Raji (cell line): ENCODE results near the gene PLA2G2E.

Source experiments
- POLR2A ChIP-seq: IDR thresholded peaks from 2 replicates; pipeline ENCODE4 v1.6.1; 2011; ENCODE audit warnings: low read depth, low read length, control low read depth; ENCODE audit not compliant: insufficient read depth

Gene PLA2G2E, protein sequence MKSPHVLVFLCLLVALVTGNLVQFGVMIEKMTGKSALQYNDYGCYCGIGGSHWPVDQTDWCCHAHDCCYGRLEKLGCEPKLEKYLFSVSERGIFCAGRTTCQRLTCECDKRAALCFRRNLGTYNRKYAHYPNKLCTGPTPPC

DNA sequence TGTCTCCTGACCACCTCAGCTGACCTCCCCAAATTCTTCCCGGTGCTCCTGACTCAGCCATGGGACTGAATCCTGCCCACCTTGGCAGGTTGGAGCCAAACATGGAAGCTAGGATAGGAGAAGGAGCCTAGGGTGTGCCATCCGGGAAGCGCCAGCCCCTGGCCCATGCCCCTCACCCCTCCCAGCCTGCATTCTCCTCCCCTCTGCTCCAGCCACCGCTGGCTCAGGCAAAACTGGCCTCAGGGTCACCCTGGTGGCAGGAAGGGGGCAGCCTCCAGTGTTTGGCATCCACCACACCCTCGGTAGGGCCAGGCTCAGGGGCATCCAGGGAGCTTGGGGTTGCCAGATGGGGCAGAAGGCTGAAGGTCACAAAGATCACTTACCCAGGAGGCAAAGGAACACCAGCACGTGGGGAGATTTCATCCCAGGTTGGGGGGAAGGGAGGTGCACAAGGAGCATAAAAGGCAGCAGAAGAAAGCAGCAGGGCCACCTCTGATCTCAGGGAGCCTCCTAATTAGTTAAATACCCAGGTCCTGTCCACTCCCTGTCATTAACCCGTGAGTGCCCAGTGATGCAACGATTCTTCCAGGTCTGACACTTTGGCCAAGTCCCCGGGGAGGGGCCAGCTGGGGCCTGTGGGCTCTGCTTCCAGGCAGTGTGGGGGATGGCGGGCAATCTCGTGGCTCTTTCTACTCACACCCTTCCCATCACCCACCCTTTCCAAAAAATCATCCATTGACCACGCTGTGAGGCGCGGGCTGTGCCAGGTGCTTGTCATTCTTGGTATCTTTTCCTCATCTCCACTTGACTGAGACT is at the start of gene PLA2G2E:
Gene PLA2G2E, minus strand, starts transcription at position 481 of the 816 bp plus-strand sequence. Its CDS starts 58 bp downstream, at position 423.
- no peak for TF ChIP-seq POLR2A

GRCh38 chr1:19971664-19972063 is 48.2 kb upstream of the PLA2G2E start:
- TF ChIP-seq POLR2A: no peak

DNA sequence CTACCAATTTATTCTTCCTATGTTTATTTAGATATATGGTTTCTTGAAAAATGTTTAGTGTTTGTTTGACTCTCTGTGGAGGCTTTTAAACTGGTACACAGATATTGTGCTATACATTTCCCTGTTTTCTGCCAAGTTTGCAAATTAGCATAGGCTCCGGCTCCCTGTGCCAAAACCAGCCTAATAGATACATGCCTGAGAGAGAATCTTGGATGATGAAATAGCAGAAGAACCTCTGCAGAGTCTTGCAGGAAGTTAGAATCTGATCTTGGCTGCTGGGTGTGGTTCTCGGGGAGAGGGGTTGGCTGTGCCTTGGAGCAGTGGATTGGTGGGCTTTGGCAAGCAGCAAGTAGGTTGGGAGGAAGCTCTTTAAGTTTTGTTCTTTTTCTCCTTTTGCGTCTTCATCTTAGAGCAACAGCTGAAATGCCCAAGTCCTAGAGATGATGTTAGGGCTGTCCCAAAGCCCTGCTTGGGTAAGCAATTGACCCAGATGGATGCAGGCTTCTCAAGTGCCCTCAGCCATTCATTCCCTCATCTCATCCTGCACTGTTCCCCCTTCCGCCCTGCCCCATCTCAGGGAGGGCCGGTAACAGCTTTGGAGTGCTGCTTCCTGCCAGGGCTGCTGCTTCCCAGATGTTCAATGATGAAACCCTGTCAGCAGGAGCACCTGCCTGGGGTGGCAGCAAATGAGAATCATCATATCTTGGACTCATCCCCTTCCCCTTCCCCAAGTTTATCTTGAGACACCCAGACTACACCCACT is 46.7 kb upstream of the PLA2G2E start:
- TF ChIP-seq POLR2A: no peak

DNA sequence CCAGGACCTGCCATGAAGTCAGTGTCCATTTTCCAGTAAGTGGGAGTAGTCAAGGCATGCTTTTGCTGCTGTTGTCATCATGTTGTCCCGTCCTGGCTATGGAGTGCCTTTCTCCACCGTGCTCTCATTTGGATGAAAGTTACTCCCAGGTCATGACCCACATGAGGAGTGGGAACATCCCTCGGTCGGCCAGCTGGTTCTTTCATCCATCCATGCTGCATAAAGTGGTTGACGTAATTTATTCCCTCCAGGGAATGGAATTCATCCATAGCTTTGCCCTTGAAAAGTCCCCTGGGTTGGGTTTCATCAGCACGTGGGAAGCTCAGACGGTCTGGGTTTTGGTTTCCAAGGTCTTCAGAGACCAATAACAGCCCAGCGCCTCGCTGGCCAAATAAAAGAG is 44.4 kb upstream of the PLA2G2E start:
- no peak for TF ChIP-seq POLR2A

DNA sequence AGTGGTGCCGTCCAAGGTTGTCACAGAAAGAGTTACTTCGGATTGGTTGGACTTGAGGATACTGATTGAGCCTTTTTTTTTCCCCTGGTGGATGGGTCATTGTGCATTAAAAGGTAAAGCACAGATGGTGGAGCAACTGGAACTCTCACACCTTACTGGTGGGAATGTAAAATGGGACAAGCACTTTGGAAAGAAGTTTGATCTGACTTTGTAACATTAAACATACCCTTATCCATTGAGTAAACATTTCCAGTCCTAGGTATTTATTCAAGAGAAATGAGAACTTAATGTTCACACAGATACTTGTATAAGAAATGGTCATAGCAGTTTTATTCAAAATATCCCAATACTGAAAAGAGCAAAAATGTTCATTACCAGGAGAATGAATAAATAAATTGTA is 41.1 kb upstream of the PLA2G2E start:
- TF ChIP-seq POLR2A: no peak

GRCh38 chr1:19963636-19964035 is 40.2 kb upstream of the PLA2G2E start:
- TF ChIP-seq POLR2A: no peak

DNA sequence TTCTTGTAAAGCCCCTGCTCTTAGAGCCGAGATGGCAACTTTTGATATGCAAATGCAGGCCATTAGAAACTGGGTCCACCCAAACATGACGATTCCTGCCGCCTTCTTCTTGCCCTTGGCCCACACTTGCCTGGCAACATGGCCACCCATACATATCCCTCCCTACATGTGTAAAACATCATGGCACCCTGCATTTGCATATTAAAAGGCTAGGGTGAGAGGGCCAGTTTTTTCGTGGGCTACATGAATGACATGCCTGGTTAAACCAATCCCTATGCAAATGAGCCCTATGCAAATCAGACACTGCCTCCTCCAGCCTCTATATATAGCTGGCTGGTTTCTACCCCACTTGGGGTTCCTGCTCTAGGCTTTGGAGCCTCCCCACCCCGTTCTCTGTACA is 37.2 kb upstream of the PLA2G2E start:
- TF ChIP-seq POLR2A: no peak

GRCh38 chr1:19957779-19958178 is 34.4 kb upstream of the PLA2G2E start:
- no peak for TF ChIP-seq POLR2A

DNA sequence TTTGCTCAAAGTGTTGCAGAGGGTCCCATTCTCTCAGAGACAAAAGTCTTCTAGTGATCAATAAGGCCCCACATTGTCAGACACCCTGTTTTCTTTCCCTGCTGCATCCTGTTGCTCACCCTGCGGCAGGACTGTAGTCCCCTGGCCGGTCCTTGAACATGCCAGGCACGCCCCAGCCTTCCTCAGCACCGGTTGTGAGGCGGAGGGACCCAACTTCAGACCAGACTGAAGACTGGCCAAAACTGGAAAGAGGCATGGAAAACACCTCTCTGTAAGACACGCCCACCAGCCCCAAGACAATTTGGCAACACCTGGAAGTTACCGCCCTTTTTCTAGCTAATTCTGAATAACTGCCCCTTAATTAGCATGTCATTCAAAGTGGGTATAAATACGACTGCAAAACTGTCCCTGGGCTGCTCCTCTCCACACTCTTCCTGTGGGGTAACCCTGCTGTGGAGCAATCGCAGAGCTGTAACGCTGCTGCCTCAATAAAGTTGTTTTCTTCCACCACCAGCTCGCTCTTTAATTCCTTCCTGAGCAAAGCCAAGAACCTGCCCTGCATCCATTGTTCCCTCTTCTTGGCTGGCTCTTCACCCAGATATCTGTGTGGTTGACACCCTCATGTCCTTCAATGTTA is 32.2 kb upstream of the PLA2G2E start:
- no peak for TF ChIP-seq POLR2A

DNA sequence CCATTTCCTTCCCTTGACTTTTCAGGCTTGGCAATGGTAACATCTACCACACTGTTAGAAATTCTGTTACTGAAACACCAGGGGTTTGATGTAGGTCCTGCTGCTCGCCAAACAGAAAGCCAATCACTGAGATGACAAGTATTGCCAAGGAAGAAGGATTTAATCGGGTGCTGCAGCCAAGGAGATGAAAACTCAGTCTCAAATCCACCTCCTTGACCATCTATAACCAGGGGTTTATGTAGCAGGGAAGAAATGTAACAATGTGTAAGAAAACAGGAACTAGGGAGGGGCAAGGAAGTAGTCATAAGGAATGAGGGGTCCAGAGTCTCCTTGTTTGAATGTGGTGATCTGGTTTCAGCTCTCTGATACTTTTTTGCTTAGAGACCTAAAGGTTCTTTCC is 30.6 kb upstream of the PLA2G2E start:
- no peak for TF ChIP-seq POLR2A

- TF ChIP-seq POLR2A: no peak
Observed at GRCh38 chr1:19949016-19949415, 25.6 kb upstream of the PLA2G2E start.

DNA sequence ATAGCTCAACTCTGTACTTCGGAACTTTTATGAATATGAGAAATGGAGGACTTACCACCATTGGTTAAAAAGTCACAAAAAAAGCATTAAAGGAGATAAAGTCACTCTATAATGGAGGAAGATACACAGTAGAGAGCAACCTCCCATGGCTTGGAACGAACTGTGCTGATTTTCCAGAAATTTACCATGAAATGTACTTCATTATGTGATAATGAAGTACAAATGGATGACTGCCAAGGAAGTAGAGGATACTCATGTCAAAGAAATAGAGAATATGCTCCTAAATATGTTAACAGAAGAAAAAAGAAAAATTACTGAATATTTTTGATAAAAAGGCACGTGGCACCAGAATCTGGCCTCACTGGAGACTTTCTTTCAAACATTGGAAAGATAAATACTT is 23.6 kb upstream of the PLA2G2E start:
- TF ChIP-seq POLR2A: no peak

- TF ChIP-seq POLR2A: no peak
Observed at GRCh38 chr1:19946331-19946751, 22.9 kb upstream of the PLA2G2E start.

DNA sequence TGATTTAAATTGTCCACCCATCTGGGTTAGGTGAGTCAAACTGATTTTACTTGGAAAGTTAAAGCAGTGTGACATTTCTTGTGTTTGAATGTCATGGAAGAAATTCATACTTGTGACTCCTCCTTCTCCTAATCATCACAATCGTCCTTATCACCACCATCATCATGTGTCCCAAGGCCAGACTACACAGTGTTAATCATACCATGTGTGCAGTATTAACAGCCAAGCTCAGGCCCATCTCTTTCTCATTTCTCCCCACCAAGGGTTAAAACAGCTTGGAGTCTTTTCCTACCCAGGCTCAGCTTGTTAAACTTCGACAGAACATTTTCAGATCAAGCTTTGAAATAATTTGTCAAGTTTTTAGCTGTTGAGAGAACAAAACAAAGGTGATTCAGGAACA is 22.5 kb upstream of the PLA2G2E start:
- no peak for TF ChIP-seq POLR2A

GRCh38 chr1:19942657-19943056 is 19.2 kb upstream of the PLA2G2E start:
- no peak for TF ChIP-seq POLR2A

- TF ChIP-seq POLR2A: no peak
Observed at GRCh38 chr1:19942088-19942487, 18.7 kb upstream of the PLA2G2E start.

- TF ChIP-seq POLR2A: no peak
Observed at GRCh38 chr1:19941206-19941568, 17.8 kb upstream of the PLA2G2E start.
